HCT116 (cell line): Measurements from ENCODE around the gene DTNB. TPM values are rescaled to one million over a fixed set of nuclear protein-coding genes. Genes with fewer than 3 reads are reported as not detected.

Experiments
- ATAC-seq: fragments of 200-7000 bp; cut with Tn5 transposase; 2 replicates; pipeline ENCODE4 v1.9.1; 2020; ENCODE audit warnings: mild to moderate bottlenecking, moderate library complexity
- BruUV-seq: library from RNA; stranded (reverse); fragments of 400-500 nt; replicated peaks from 2 replicates; lab custom pipeline; 2021; lab: Mats Ljungman, UMichigan
- CTCF ChIA-PET: fragments of 300-600 bp; sonication (Branson Sonifier 250); formaldehyde crosslinking; loops from one replicate; lab custom pipeline; 2021; ENCODE audit warnings: antibody characterized with exemption; lab: Charles Lee
- POLR2A ChIA-PET: fragments of 300-600, 350-600 bp; sonication (Branson Sonifier 250); formaldehyde crosslinking; loops from one replicate; lab custom pipeline; 2021; ENCODE audit warnings: antibody characterized with exemption; lab: Charles Lee
- RAD21 ChIA-PET, 2 experiments: fragments of 300-600 bp; sonication (Branson Sonifier 250); formaldehyde crosslinking; loops; one replicate each; lab custom pipeline; 2023; ENCODE audit warnings: low total read pairs in 2 of 2; ENCODE audit not compliant: uncharacterized antibody in 2 of 2, unreplicated experiment in 2 of 2, low non-redundant PET in 1 of 2; lab: Charles Lee
- DNase-seq: peaks from one replicate; pipeline ENCODE4 v3.0.0-alpha.2; 2010; ENCODE audit warnings: low read depth, low spot score
- H2AFZ ChIP-seq: fragments of 200-600 bp; shearing (Covaris generic), sonication (generic); 2 replicates; pipeline ENCODE4 v1.6.1; 2017; ENCODE audit warnings: low read depth, mixed run types, mixed read lengths, antibody characterized with exemption, low read length; ENCODE audit not compliant: poor library complexity, severe bottlenecking
- H3K27ac ChIP-seq: 2 replicates; pipeline ENCODE4 v1.5.1; 2012; ENCODE audit warnings: low read depth, low read length
- H3K27me3 ChIP-seq: fragments of 200-600 bp; sonication (generic); 2 replicates; pipeline ENCODE4 v1.6.1; 2016; ENCODE audit warnings: mixed run types, low read length, mixed read lengths; ENCODE audit not compliant: insufficient read depth
- H3K36me3 ChIP-seq, 2 experiments: fragments of 200-500 bp in 1 of 2; fragments of 200-600 bp in 1 of 2; sonication (Bioruptor generic) in 1 of 2; sonication (generic) in 1 of 2; 2 replicates each; pipeline versions ENCODE4 v1.5.1 to v1.6.1; 2014 to 2016; ENCODE audit warnings: low read length in 2 of 2, inconsistent platforms in 1 of 2, mixed read lengths in 1 of 2, mixed run types in 1 of 2; ENCODE audit not compliant: insufficient read depth in 2 of 2, control insufficient read depth in 1 of 2
- H3K4me1 ChIP-seq, 2 experiments: fragments of 200-600 bp in 1 of 2; sonication (generic) in 1 of 2; 2 replicates each; pipeline versions ENCODE4 v1.5.1 to v1.6.1; 2012 to 2017; ENCODE audit warnings: low read length in 2 of 2, inconsistent platforms in 1 of 2, mild to moderate bottlenecking in 1 of 2, mixed read lengths in 1 of 2, mixed run types in 1 of 2, moderate library complexity in 1 of 2; ENCODE audit not compliant: insufficient read depth in 2 of 2, control insufficient read depth in 1 of 2
- H3K4me2 ChIP-seq: fragments of 200-600 bp; sonication (generic); 2 replicates; pipeline ENCODE4 v1.6.1; 2017; ENCODE audit warnings: mixed run types, low read length, mixed read lengths
- H3K4me3 ChIP-seq, 2 experiments: fragments of 200-600 bp in 1 of 2; sonication (generic) in 1 of 2; replicated peaks in 1 of 2; 2 replicates each; pipeline ENCODE4 v1.5.1; 2011 to 2016; ENCODE audit warnings: low read length in 2 of 2, control low read depth in 1 of 2, low read depth in 1 of 2, mild to moderate bottlenecking in 1 of 2, mixed read lengths in 1 of 2, mixed run types in 1 of 2
- H3K79me2 ChIP-seq: fragments of 200-600 bp; sonication (generic); 2 replicates; pipeline ENCODE4 v1.6.1; 2017; ENCODE audit warnings: mild to moderate bottlenecking, mixed run types, low read length, moderate library complexity, mixed read lengths; ENCODE audit not compliant: insufficient read depth
- H3K9ac ChIP-seq: fragments of 200-600 bp; sonication (generic); 2 replicates; pipeline ENCODE4 v1.6.1; 2016; ENCODE audit warnings: low read length, mixed read lengths
- H3K9me2 ChIP-seq: fragments of 200-600 bp; sonication (generic), shearing (Covaris generic); 2 replicates; pipeline ENCODE4 v1.6.1; 2017; ENCODE audit warnings: mixed run types, mild to moderate bottlenecking, moderate library complexity; ENCODE audit not compliant: insufficient read depth
- H3K9me3 ChIP-seq, 2 experiments: fragments of 200-500 bp in 1 of 2; fragments of 200-600 bp in 1 of 2; sonication (Bioruptor generic) in 1 of 2; sonication (generic) in 1 of 2; 2 replicates each; pipeline ENCODE4 v1.6.1; 2014 to 2017; ENCODE audit warnings: low read length in 2 of 2, mixed read lengths in 2 of 2, inconsistent platforms in 1 of 2, low read depth in 1 of 2, mild to moderate bottlenecking in 1 of 2, mixed run types in 1 of 2, moderate library complexity in 1 of 2; ENCODE audit not compliant: control insufficient read depth in 1 of 2, insufficient read depth in 1 of 2
- H4K20me1 ChIP-seq: fragments of 200-600 bp; sonication (generic), shearing (Covaris generic); 2 replicates; pipeline ENCODE4 v1.6.1; 2017; ENCODE audit warnings: mixed run types, mild to moderate bottlenecking, moderate library complexity; ENCODE audit not compliant: insufficient read depth
- CBX3 ChIP-seq: IDR thresholded peaks from 2 replicates; pipeline ENCODE4 v1.6.1; 2012; ENCODE audit warnings: low read depth
- CEBPB ChIP-seq: IDR thresholded peaks from 2 replicates; pipeline ENCODE4 v1.6.1; 2012; ENCODE audit warnings: low read depth
- EGR1 ChIP-seq: IDR thresholded peaks from 2 replicates; pipeline ENCODE4 v1.6.1; 2012; ENCODE audit warnings: low read depth
- ELF1 ChIP-seq: IDR thresholded peaks from 2 replicates; pipeline ENCODE4 v1.6.1; 2012; ENCODE audit warnings: low read depth, borderline replicate concordance
- EZH2 ChIP-seq: fragments of 200-600 bp; sonication (generic); IDR thresholded peaks from 2 replicates; pipeline ENCODE4 v1.6.1; 2017; ENCODE audit warnings: antibody characterized with exemption, mixed run types
- FOSL1 ChIP-seq: IDR thresholded peaks from 2 replicates; pipeline ENCODE4 v1.6.1; 2012; ENCODE audit warnings: low read depth
- RAD21 ChIP-seq: IDR thresholded peaks from 2 replicates; pipeline ENCODE4 v1.6.1; 2012; ENCODE audit warnings: low read depth, mild to moderate bottlenecking
- SP1 ChIP-seq: IDR thresholded peaks from 2 replicates; pipeline ENCODE4 v1.6.1; 2012; ENCODE audit warnings: low read depth
- TCF7L2 ChIP-seq: IDR thresholded peaks from 2 replicates; pipeline ENCODE4 v1.7.0; 2011; ENCODE audit warnings: borderline replicate concordance, inconsistent platforms; ENCODE audit not compliant: insufficient read depth, insufficient read length; ENCODE audit errors: extremely low read depth
- YY1 ChIP-seq: IDR thresholded peaks from 2 replicates; pipeline ENCODE4 v1.6.1; 2011; ENCODE audit warnings: low read length, low read depth, moderate library complexity, mild to moderate bottlenecking; ENCODE audit not compliant: insufficient replicate concordance; ENCODE audit errors: extremely low read depth
- ZNF274 ChIP-seq: fragments of 200-500 bp; sonication (Bioruptor generic); IDR thresholded peaks from 2 replicates; pipeline ENCODE4 v1.6.1; 2014; ENCODE audit warnings: mild to moderate bottlenecking, low read depth, low read length, inconsistent platforms
- intact Hi-C: fragments of 100-400 bp; cut with micrococcal nuclease; formaldehyde crosslinking; loops from 2 replicates; pipeline ENCODE4 v1.10.0; 2022
- total RNA-seq: library from RNA; stranded (reverse); gene quantifications from one replicate; pipeline ENCODE4 v1.2.1, GENCODE V29; 2021; ENCODE audit not compliant: unreplicated experiment
- TF ChIP-seq, protein P1 (sequence below), 3 experiments: fragments of 200-600 bp in 1 of 3; sonication (generic) in 1 of 3; IDR thresholded peaks in 2 of 3; conservative IDR thresholded peaks in 1 of 3; 2 replicates each; pipeline ENCODE4 v1.5.1; 2012 to 2017; ENCODE audit warnings: low read depth in 2 of 3, low read length in 2 of 3, antibody characterized with exemption in 1 of 3, borderline replicate concordance in 1 of 3, control low read depth in 1 of 3, mild to moderate bottlenecking in 1 of 3, mixed read lengths in 1 of 3, mixed run types in 1 of 3, moderate library complexity in 1 of 3; ENCODE audit not compliant: insufficient read depth in 1 of 3

Gene DTNB
- total RNA-seq, 1 experiment from 2014 or later = 30.2 TPM

GRCh38 chr2:25590921-25591505 lies 82.4 kb downstream of the DTNB start:
- Histone ChIP-seq H3K9ac (no peak overlapping the region), H3K4me3 (no peak overlapping the region), H3K36me3 (no peaks in the 10 kb centered on the region), H4K20me1 (0 out of 2 replicates have a peak, but pooled peaks cover 2% of the 10 kb centered on the region), H3K9me3 (no peaks in the 10 kb centered on the region), H3K27ac (no peak overlapping the region), H2AFZ (no peak overlapping the region), H3K9me2 (no peaks in the 10 kb centered on the region), H3K27me3 (no peaks in the 10 kb centered on the region), H3K4me1 (no peaks in the 10 kb centered on the region), H3K79me2 (no peaks in the 10 kb centered on the region), H3K4me2 (no peak overlapping the region)
- CTCF ChIA-PET = no interaction called here
- intact Hi-C loops = no loop called here
- BruUV-seq = no TSS peak
- TF ChIP-seq ZNF274 = no peak
- no peak for TF ChIP-seq CBX3
- no peak for TF ChIP-seq TCF7L2
- TF ChIP-seq, protein P1, sequence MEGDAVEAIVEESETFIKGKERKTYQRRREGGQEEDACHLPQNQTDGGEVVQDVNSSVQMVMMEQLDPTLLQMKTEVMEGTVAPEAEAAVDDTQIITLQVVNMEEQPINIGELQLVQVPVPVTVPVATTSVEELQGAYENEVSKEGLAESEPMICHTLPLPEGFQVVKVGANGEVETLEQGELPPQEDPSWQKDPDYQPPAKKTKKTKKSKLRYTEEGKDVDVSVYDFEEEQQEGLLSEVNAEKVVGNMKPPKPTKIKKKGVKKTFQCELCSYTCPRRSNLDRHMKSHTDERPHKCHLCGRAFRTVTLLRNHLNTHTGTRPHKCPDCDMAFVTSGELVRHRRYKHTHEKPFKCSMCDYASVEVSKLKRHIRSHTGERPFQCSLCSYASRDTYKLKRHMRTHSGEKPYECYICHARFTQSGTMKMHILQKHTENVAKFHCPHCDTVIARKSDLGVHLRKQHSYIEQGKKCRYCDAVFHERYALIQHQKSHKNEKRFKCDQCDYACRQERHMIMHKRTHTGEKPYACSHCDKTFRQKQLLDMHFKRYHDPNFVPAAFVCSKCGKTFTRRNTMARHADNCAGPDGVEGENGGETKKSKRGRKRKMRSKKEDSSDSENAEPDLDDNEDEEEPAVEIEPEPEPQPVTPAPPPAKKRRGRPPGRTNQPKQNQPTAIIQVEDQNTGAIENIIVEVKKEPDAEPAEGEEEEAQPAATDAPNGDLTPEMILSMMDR (IDR thresholded peaks at IDR 0.05 in 2 of 3, conservative IDR thresholded peaks at IDR 0.05 in 1 of 3; ENCODE audit: borderline replicate concordance in 1 of 3, insufficient read depth in 1 of 3, low read depth in 2 of 3, low read length in 2 of 3) = no peak
- no peak for TF ChIP-seq RAD21
- no peak for TF ChIP-seq ELF1
- TF ChIP-seq SP1 = no peak
- no peak for TF ChIP-seq EGR1
- TF ChIP-seq FOSL1 = no peak
- TF ChIP-seq EZH2 = no peak
- no peak for TF ChIP-seq YY1
- TF ChIP-seq CEBPB = no peak
- POLR2A ChIA-PET = no interaction called here
- RAD21 ChIA-PET = no interaction called here
- DNase-seq (no peak), ATAC-seq (no peak)
